T1000 (cell line): ENCODE results near the gene POLR3E.

ENCODE experiments used
- DNase-seq: peaks from one replicate; lab custom pipeline; 2025; ENCODE audit warnings: mixed read lengths; lab: John Stamatoyannopoulos, UW

Gene POLR3E

DNA sequence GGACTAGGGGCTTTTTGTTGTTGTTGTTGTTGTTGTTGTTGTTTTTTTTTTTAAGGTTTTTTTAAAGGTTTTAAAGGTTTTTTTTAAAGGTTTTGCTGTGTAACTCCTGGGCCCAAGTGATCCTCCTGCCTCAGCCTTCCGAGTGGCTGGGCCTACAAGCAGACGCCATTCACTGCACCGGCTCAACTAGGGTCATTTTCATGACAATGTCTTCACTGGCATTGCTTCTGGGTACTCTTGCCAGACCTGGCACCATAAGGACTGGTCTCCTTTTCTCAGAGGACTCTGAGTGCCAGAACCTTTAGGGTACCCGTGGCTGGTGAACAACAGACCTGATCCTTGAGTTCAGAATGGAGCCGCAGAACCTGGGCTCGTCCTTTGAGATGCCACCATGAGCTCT lies 20.4 kb downstream of the POLR3E start:
- DNase-seq, result no peak

DNA sequence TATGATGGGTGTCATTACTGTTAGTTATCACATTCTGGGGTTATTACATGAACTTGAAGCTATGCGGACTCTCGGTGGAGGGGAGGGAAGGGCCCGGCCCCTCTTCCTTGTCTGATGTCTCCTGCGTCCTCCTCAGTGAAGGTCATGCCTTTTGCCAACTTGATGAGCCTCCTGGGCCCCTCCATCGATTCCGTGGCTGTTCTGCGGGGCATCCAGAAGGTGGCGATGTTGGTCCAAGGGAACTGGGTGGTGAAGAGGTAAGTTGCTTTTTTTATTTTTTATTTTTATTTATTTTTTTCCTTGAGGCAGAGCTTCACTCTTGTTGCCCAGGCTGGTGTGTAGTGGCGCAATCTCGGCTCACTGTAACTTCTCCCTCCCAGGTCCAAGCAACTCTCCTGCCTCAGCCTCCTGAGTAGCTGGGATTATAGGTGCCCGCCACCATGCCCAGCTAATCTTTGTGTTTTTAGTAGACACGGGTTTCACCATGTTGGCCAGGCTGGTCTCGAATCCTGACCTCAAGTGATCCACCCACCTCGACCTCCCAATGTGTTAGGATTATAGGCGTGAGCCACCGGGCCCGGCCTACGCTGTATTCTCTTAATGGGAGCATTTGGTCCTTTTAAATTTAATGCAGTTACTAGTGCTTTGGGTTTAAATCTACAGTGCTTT lies 21.6 kb downstream of the POLR3E start:
- peak; percentile 46 for DNase-seq

DNA sequence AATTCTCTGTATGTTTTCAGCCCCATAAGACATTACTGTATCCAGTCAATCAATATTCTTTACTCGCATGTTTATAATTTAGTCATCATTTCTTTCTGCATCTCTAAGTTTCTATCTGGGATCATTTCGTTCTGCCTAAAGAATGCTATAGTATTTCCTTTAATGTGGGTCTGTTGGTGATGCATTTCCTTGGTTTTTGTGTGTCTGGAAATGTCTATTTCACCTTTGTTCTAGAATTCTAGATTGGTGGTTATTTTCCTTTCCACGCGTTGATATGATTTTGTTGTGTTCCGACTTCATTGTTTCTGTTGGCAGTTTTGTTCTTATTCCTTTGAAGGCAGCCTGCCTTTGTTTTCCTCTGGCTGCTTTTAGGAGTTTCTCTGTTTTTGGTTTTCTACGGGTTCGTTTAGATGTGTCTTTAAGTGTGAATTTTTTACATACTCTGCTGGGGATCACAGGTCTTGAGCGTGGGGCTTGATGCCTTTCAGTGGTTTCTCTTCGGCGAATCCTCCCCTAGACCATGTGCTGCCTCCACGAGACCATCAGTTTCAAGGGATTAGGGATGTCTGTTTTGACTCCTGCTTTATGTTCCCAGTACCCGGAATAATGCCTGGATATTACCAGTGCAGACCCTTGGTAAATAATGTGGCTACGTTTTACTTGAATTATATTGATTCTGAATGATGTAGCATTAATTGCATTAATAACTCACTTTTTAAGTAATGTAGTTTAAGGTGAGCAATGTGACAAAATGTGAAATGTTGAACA lies 23.5 kb downstream of the POLR3E start:
- DNase-seq, result no peak

DNA sequence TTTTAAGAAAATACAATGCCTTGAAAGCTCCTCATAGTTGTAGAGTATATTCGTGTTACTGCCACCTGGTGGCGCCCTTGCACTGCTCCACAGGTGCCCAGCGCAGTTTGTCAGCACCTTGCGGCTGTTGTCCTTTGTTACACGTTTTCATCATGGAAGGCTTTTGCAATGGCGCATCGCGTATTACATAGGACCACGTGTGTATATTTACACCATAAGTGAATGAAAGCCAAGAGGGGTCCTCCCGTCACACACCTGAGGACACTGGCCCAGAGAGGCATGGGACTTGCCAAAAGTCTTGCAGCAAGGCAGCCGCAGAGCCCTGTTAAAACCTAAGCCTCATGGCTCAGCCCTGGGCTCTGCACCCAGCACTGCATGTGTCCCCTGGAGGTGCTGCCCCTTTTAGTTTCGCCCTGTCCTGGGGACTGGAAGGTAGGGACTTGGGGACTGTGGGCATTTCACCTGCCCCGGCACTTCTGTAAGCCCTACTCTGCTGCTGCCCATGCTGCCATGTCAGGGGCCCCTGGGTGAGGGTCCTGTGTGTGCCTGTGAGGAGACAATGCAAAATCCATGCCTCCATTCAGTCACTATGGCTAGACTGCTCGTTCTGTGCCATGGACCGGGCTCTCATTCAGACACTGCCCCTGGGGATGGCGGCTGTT lies 24.3 kb downstream of the POLR3E start:
- peak; percentile 24 for DNase-seq

DNA sequence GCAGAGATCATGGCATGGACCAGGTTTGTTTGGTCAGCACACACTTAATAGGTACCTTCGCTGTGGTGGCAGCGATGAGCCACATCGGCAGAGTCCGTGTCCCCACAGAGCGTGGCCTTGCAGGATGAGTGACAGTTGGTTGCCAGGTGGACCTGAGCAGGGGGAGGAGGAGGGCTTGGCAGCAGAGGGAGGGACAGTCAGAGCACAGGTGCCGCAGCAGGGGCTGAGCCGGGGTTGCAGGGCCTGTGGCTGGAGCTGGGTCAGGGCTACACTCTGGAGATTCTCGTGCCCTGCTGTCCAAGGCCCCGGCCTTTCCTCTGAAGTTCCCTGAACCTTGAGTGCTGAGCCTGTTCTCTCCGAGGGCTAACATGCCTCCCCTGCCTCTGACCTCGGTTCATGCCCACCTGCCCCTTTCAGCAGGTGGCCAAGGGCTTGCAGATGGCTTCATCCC lies 24.8 kb downstream of the POLR3E start:
- DNase-seq, result no peak

DNA sequence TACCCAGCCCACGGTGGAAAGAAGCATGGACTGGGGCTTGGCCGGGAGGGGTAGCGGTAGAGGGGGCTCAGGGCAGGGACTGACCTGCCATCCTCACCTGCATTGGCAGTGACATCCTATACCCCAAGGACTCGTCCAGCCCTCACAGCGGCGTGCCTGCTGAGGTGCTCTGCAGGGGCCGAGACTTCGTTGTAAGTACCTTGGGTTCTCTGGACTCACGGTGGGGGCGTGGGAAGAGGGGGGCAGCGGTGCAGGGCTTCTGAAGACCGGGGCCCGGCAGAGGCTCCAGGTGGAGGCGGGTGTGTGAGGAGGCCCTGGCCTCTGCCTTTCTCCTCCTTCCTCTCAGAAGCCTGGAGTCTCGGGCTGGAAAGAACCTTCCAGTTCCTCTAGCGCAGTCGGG lies 25.5 kb downstream of the POLR3E start:
- no peak for DNase-seq

DNA sequence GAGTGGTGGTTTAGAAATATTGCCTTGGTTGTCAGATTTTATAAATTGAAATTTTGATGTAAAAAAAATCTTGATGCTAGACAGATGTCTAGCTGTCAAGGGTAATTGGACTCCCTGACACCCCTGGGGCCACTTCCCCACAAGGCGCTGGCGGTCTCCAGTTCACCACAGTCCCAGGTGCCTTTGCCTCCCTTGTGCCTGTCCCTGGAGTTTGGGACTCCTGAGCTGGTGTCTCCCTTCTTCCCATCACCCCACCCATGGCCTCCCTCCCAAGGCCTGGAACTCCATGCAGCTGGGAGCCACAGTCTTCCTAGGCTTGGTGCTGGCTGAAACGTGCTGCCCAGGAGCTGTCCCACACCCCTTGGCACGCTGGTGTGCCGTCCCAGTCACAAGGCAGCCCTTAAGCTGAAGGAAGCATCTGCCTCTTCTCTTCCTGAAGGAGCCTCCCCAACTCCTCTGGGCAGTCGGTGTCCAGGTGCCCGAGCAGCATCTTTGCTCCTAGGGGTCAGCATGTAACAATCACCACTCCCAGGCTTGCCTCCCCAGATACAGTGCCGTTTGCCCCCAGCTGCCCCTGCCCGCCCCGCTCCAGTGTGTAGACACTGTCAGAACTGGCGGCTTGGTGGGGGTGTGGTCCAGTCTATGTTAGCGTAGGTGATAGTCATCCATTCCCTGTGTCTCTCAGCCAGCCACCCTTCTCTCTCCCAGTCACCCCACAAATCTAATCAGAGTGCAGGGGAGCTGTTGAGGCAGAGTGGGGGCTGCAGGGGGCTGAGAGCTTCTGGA lies 26.2 kb downstream of the POLR3E start:
- no peak for DNase-seq

DNA sequence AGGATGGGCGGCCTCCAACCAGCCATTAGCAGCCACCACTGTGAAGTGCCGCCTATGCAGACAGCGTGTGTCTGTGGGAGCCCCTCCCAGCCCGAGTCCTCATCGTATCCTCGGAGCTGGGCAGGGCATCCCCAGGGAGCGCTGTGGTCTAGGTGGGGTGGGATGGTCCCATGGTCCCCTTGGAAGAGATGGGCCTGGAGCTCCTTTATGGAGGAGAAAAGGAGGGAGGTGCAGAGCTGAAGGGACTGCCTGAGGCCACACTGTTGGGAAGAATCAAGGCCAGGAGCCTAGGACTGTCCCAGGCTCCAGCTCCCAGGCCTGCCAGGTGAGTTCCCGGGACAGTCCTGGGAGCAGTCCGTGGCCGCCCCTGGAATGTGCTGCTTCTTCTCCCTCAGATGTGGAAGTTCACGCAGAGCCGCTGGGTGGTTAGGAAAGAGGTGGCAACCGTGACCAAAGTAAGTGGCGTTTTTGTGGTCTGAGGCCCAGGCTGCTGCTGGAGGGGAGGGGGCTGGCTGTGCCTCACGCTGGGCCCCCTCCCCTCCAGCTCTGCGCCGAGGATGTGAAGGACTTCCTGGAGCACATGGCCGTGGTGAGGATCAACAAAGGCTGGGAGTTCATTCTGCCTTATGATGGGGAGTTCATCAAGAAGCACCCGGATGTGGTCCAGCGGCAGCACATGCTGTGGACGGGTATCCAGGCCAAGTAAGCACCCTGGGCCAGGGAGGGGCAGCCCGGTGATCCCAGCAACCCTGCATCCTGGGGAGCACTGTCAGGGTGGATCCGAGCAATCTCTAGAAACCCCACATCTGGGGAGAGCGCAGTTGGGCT lies 27.0 kb downstream of the POLR3E start:
- no peak for DNase-seq

DNA sequence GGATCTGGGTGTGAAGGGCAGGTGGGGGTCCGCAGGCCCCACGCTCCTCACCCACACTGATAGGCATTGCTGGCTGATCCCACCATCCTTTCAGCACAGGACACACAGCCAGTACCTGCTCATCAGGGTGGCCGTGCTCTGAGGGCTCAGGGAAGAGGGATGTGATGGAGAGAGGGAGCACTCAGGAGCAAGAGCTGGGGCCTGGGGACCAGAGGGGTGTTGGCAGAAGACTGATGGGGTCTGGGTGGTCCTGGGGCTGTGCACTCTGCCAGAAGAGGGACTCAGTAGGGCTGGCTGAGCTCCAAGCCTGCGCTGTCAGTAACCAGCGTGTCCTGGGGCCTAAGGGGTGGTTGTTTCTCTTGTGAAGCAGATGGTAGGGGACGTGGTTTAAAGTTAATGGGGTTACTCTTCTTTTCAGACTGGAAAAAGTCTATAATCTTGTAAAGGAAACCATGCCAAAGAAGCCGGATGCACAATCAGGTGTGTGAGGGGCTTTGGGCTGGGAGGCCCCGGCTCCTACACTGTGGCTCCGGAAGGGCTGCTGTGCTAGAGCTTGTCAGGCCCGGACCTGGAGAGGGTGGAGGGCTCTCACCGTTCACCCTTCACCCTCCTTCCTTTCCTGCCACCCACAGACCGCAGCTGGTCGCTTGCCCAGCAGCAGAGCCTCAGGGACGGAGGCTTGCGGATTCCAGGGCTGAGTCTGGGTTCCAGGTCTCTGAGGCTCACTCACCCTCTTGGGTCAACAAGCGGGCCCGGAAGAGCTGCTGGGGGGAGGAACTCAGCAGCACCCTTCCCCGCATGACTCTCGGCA lies 27.8 kb downstream of the POLR3E start:
- DNase-seq, result no peak

DNA sequence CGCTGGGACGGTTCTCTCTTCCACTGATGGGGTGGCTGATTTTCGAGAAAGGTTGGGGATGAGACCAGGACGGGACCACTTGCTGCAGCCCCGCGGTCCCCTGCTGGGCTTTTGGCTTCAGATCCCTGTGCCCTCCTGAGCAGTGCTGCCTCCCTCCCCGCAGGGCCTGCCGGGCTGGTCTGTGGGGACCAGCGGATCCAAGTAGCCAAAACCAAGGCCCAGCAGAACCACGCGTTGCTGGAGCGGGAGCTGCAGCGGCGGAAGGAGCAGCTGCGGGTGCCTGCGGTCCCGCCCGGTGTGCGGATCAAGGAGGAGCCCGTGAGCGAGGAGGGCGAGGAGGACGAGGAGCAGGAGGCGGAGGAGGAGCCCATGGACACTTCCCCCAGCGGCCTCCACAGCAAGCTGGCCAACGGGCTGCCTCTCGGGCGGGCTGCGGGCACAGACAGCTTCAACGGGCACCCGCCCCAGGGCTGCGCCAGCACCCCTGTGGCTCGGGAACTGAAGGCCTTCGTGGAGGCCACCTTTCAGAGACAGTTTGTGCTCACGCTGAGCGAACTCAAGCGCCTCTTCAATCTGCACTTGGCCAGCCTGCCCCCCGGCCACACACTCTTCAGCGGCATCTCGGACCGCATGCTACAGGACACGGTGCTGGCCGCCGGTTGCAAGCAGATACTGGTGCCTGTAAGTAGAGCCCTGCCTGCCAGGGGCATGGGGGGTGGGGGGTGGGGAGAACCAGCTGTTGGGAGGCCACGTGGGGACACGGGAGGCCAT lies 28.6 kb downstream of the POLR3E start:
- no peak for DNase-seq

DNA sequence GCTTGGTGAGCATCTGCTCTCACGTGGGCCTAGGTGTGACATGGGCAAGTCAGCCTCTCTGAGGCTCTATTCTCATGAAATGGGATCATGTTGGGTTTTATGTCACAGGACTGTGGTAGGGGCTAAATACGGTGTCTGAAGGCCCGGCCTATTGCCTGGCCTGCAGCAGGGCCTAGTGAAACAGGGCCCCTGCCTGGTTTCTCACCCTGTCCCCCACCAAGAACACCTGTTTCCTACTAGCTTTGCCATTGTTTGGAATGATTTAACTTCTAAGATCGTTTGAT lies 29.1 kb downstream of the POLR3E start:
- DNase-seq, result no peak

DNA sequence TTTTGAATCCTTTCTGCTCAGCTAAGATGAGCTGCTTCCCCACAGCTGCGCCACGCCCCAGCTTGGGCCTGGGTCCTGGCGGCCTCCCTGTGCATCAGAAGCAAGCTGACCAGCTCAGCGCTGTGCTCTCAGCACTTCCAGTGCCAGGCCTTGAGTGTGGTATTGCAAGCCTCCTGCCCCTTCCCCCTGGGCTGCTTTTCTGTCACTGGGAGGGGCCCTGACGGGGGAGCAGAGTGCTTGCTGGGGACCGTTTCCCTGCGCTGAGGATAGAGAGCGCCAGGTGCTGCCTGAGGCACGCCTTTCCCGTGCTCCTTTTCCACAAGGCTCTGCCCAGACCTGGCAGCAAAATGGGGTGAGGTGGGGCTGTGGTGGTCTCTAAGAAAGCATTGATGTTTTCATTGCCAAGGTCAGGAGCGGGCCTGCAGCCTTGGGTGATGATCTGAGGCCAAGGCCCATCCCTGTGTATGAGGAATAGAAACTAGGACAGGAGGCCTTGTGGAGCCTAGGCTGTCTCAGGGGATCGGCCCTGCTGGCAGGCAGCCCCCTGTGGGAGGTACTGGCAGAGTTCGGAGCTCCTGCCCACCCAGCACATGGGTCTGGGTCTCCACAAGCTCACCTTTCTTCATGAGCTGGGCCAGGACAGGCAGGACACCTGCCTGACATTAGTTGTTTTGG lies 29.7 kb downstream of the POLR3E start:
- no peak for DNase-seq

DNA sequence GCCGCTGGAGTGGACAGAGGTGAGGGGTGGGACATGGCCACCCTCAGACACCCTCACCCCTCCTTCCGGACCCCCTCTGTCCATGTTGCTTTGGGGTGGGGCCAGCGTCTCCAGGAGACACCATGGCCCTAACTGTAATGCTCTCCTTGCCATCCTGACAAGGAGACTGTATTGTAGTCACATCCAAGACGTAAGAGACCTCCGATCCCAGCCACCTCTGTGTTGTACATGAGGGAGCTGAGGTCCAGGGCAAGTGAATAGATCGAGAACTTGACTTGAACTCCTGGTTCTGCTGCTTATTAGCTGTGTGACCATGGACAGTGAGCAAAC lies 30.2 kb downstream of the POLR3E start:
- DNase-seq, result no peak

DNA sequence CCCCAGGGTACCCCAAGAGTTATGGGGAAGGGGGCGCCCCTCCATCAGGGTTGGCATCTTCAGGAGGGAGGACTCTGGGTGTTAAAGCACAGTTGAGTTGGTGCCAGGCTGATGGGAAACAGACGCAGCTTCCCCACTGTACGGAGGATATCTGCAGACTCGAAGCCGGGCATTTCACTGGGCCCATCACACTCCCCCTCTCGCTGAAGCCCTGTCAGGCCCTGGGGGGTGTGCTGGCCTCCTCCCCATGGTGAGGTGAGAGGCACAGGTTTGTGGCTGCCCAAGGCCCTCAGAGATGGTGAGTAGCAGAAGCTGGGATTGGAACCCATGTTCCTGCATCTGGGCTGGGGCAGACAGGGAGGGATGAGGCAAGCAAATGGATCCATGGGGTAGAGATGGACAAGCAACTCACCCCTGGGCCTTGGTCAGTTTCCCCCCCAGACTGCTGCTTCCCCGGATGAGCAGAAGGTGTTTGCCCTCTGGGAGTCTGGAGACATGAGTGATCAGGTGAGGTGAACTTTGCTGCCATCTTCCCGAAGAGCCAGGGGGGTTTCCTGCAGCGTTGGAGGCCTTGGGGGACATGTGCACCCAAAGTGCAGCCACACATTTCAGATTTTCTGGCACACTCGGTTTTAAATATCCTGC lies 31.0 kb downstream of the POLR3E start:
- no peak for DNase-seq

DNA sequence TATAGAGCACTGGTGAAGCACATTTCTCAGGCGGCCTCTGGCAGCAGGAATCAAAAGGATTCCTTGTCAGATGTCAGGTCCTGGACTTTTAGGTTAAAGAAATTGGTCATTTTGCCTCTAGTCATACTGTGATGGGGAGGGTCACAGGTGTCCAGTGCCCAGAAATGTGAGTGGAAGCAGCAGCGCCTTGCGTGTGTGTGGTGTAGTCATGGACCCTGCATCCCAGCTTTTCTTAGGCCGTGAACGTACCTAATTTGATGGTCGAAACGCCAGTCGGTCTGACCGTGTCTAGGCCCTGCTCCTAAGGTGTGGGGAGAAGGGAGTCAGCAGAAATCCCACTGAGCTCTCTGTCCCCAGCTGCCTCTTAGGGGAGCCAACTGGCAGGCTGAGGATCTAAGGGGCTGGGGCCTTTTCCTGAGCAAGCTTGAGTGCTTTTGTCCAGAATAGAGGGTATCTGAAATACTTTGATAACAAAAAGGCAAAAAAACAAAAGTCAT lies 32.0 kb downstream of the POLR3E start:
- DNase-seq, result no peak

DNA sequence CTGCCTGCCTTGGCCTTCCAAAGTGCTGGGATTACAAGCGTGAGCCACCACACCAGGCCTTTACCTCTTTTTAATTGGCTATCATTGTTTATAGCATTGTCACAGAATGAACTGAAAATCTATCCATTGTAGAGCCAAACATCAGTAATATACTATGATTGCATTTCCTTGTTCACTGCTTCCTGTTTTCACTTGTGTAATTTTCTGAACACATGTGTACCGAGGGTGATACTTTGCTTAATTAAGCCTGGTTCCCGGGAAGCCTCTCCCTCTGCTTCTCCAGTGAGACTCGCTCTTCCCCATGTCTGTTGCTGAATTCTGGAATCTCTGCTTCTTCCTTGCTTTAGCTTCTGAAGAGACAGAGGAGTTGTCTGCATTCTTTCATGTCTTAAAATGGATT lies 33.1 kb downstream of the POLR3E start:
- DNase-seq, result no peak

DNA sequence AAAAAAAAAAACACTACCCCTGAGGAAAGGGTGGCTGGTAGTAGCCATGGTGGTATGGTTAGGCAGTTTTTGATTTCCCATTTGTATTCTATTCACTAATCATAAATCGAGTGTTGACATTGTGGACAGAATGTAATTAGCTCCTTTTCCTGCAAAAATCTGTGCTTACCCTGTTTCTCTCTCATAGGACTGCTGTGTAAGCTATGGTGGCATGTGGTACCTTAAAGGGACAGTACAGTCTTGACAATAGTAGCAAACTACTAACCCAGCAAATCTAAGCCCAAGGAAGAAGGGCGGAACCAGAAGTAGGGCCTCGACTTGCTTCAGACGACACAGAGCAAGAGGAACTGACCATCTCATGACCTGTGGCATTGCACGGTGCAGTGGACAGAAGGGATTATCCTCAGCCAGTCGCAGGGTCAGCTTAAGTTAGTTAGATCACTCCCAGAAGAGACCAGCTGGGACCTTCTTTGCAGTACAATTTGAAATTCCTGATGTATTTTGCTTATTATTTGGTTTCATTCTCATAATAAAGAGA lies 36.3 kb downstream of the POLR3E start:
- DNase-seq, result no peak

DNA sequence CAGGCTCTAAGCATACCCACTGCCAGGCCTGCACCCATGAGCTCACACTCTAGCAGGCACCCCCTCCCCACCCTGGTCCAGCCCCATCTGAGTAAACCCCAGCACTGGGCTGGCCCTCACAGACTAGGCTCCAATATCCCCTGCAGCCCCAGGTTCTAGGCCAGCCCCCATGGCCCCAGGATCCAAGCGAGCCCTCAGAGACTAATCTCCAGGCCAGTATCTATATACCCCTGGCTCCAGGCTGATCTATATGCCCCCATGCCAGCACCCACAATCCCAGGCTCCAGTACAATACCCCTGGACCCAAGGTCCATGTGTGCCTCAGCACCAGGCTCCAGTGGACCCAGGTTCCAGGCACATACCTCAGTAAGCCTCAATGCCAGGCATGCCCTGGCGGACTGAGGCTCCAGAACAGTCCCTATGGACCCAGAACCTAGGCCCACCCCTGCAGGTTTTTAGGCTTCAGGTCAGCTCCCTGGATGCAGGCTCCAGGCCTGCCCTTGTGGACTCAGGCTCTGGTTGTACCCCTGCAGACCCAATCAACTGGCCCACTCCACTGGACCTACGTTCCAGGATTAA lies 38.5 kb downstream of the POLR3E start:
- DNase-seq, result no peak
